ENCODE results near the gene RCVRN. TPM values are rescaled to one million over a fixed set of nuclear protein-coding genes. Genes with fewer than 3 reads are reported as not detected.

The RCVRN gene
- total RNA-seq, 1 donor from 2014 or later, result not detected

Other genes with a start within 250 kb of the RCVRN start
- 163 TPM for gene DHRS7C, start 113.7 kb downstream of the RCVRN start, total RNA-seq
- not detected for gene GSG1L2, start 83.2 kb downstream of the RCVRN start, total RNA-seq
- gene GLP2R, start 79.3 kb downstream of the RCVRN start, total RNA-seq, result not detected

Data from skeletal muscle tissue (tissue), 1 donor.